T-helper 2 cell (primary cell): ENCODE results near the gene CHERP.

ENCODE experiments used
- DNase-seq, 5 experiments: peaks; one replicate each; pipeline versions ENCODE4 v3.0.0 to v3.0.0-alpha.2; 2012 to 2022
- total RNA-seq, 2 donors: gene quantifications; one replicate each; lab custom pipeline; 2026; lab: John Stamatoyannopoulos, UW

The CHERP gene, protein sequence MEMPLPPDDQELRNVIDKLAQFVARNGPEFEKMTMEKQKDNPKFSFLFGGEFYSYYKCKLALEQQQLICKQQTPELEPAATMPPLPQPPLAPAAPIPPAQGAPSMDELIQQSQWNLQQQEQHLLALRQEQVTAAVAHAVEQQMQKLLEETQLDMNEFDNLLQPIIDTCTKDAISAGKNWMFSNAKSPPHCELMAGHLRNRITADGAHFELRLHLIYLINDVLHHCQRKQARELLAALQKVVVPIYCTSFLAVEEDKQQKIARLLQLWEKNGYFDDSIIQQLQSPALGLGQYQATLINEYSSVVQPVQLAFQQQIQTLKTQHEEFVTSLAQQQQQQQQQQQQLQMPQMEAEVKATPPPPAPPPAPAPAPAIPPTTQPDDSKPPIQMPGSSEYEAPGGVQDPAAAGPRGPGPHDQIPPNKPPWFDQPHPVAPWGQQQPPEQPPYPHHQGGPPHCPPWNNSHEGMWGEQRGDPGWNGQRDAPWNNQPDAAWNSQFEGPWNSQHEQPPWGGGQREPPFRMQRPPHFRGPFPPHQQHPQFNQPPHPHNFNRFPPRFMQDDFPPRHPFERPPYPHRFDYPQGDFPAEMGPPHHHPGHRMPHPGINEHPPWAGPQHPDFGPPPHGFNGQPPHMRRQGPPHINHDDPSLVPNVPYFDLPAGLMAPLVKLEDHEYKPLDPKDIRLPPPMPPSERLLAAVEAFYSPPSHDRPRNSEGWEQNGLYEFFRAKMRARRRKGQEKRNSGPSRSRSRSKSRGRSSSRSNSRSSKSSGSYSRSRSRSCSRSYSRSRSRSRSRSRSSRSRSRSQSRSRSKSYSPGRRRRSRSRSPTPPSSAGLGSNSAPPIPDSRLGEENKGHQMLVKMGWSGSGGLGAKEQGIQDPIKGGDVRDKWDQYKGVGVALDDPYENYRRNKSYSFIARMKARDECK
- total RNA-seq = 28.7 to 53.3 reads per million in 2 donors

DNA sequence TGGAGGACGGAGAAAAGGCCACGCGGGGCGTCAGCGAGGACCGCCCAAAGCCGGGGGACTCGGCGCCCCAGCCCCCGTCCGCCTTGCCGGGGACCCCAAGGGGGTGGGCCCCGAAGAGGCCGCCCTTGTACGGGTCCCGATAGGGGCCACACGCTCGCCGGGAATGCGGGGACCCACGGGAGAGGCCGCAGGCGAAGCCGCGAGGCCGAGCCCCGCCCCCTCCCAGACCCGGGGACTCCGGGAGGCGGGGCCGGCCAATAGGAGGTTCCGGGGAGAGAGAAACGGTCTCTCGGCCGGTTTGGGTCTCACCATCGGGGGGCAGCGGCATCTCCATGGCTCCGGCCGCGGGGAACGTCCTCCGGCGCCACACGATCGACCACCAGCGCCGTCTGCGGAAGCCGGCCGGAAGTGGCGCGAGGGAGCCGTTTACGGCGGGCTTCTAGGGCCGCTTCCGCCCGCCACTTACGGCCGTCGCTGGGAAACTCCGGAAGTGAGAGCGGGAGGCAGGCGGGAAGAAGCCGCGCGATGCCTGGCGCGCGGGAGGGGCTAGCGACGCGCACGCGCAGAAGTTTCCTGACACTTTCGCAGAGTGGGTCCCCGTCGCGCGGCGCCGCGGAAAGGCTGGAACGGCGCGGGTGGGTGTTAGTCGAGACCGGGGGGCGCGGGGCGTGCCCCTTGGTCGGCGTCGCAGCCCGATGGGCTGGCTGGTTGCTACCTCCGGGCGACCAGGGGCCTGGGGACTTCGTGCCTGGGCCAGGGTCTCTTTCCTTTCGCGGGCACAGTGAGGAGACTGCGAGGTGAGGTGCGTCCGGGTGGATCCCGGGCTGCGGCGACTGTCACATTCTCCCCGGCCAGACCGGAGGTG, at the start of gene CHERP:
Gene CHERP (minus strand): TSS at position 393 of the 865 bp plus-strand sequence. CDS start 59 bp downstream, at position 334.
- peak; percentile 88 to 97 (median 92) for DNase-seq

DNA sequence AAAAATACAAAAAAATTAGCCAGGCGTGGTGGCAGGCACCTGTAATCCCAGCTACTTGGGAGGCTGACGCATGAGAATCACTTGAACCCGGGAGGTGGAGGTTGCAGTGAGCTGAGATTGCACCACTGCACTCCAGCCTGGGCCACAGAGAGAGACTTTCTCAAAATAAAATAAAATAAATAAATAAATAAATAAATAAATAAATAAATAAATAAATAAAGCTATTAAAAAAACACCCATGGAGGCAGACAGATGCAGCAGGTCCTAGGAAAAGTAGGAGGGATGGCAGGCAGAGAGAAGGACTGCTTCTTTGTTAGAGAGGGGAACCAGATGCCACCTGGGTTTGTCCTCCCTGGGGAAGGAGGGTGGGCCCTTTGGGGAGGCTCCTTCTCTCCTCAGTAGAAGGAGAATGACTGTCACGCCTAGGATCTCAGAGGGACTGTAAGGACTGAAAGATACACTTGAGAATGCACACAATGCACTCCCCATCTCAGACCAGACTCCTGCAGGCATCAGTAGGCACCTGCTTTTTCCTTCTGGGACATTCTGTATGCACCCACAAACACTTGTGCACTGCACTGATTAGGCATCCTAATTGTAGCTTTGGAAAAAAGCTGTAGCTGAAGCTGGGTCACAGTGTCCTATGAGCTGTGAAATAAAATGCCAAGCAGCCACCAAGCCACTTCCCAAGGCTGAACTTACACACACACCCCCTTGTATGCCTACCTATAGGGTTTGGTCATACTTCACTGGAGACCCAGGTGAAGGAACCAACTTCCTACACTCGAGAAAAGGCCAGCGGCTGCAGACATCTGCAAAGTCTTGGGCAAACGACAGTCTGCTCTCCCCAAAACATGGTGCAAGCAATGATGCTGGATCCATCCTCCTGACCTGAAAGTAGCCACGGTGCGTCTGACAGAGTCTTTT, 48.9 kb upstream of the CHERP start:
- DNase-seq = no peak

DNA sequence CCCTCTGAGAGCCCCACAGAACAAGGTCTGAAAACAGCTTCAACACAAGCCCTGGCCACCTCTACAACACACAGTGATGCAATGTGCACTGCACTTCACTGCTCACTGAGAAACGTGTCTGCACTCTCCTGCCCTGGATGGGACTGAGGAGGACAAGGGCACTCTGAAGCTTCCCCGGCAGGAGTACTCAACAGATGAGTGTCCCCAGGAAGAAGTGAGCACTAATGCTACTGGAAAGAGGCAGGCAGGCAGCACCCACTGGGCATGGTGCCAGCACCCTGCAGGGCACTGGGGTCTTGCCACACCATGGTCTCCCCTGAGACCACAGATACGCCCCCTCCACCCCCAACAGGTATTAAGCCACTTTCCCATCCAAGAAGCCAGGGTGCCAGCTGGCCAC, 47.7 kb upstream of the CHERP start:
- no peak for DNase-seq

DNA sequence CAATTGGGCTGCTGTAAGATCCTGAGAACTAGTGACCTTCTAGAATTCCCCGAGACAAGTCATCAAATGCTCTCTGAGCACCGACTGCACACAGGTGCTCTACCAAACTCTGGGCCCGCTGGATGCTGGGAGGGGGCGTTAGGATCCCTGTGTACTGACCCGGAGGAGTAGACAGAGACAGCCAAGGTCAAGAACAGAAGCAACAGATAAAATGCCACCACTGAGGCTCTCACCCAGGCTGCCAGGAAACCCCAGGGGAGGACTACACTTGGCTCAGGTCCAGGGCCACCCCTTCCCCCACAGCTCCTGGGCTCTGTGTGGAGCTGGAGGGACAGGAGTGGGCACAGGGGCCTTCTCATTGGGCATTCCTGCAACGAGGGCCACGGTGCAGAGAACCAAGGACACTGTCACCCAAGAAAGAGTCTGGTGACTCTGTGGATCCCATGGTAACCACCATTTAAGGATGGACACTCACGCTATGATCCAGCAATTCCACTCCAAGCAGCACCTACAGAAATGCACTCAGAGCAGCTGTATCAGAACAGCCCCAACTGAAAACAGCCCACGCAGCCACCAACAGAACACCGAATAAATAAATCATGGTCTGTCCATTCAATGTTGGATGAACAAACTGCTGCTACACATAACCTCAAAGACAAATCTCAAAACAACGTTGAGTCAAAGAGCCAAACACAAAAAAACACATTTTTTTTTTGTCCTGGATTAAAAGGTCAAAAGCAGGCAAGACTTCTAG, 46.8 kb upstream of the CHERP start:
- DNase-seq = no peak

DNA sequence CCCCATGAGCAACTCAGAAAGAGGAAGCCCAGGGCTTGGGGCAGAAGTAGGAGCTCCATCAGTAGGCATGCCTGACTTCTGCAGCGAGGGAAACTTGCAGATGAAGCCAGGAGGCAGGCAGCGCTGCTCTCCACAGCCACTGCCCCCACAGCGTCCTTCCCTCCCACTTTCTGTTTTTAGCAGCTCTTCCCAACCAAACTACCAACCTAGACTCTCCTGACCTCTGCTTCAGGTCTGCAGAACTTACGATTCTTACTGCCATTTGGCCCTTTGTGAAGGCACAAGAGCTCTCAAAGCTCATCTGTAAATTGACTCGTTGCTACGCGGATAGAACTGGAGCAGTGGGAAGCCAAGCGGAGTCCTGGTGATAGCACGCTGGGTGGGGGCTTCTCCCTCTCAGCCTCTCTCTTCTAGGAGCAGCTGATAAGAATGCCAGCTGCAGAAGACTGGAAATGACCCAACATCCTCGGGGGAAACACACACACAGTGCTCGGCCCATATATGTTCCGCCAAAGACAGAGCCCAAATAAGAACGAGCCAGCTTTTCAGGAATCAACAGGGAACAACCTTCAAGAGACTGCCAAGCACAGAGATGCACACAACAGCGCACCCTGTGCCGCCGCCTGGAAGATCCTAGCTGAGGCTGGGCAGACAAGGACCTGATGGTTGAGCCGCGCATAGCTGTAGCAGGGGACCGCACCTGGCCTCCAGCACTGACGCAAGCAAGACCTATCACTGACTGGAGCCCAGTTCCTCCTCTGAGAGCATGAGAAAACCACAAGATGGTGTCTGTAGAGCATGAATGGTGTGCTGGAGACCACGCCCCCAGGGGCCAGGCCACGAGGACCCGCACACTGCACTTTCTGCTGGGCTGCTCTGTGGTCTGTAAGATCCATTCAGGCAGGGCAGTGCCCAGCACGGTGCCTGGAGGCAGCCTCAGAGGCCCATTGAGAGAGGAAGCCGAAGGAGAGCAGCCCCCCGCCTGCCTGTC, 45.9 kb upstream of the CHERP start:
- DNase-seq = peak in 4 of 5 experiments; percentile 22 to 92 (median 74)

DNA sequence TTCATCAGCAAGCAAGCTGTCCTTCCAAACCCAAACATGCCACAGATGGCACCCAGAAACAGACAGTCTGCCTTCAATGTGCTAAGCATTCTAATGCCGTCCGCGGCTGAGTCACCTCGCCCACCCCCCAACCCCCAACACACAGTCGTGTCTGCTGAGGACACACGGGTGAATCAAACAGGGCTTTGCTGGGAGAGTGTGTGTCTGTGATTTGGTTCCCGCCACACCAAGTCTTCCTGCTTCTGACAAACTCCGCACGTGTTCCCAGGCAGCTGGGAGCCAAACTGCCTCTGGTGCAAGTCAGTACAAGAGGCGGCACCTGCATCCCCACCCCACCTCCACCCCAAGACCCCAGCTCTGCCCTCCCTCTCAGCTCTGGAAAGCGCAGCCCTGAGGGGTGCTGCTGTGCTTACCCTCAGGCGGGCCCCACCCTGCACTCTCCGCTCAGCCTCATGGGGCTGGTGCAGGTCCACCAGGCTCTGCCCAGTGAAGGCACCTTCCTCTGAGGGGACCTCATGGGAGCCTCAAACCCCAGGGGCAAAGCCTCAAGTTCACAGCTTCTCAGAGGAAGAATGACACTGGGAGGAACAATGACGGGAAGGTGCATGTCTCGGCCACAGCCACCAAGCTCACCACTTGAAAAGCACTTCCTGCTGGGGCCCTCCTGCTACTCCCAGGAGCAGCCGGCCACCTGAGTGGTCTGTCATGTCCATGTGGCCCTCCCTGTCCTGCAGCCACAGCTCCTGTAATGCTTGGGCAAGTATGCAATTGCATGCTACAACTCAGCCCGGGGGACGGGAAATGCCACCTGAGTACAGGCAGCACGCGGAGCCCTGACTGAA, 45.0 kb upstream of the CHERP start:
- DNase-seq = peak in 3 of 5 experiments; percentile 35 to 75 (median 73)

DNA sequence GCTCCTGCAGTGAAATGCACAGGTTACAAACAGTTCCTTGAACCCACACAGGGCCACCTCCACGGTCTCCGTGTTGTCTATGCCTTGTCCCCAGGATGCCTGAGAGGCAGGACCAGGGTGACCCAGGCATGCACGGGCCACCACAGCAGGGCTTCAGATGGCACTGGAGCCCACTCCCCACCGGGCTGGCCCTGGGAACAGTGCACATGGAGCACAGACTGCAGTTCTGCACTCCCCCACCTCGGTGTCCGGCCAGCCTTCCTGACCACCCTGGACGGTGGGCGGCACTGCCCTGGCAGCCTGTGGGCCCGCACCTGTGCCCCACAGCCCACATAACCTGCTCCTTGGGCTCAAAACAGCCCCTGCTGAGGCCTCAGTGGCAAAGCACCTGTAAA, 44.2 kb upstream of the CHERP start:
- DNase-seq = no peak

DNA sequence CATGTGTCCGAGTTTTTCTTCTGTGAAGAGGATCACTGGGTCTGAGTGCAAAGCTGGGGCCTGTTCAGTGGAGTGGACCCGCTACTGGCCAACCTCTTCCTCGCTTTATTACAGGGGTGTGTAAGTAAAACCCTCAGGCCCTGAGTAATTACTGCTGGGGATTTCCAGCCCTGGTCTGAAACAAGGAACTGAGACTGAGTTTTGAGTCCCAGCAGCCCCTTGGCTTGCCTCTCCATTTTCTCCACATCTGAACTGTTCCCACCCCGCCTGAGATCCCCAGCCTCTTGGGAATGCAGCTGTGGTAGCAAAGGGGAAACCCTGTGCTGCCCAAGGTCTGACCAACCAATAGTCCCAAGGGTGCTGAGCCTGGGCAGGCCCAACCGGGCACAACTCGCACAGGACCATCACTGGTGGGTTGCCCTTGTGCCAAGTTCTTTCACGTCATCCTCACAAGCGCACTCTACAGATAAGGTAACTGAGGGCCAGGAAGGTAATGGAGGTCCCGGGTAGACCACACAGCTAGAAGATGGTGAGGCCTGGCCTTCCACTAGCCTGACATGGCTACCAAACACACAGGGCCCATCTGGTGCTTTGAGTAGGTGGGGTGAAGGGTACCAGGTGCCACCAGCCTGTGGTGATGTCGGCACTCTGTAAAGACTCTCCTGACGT, 43.7 kb upstream of the CHERP start:
- peak in 1 of 5 experiments; percentile 68 for DNase-seq

DNA sequence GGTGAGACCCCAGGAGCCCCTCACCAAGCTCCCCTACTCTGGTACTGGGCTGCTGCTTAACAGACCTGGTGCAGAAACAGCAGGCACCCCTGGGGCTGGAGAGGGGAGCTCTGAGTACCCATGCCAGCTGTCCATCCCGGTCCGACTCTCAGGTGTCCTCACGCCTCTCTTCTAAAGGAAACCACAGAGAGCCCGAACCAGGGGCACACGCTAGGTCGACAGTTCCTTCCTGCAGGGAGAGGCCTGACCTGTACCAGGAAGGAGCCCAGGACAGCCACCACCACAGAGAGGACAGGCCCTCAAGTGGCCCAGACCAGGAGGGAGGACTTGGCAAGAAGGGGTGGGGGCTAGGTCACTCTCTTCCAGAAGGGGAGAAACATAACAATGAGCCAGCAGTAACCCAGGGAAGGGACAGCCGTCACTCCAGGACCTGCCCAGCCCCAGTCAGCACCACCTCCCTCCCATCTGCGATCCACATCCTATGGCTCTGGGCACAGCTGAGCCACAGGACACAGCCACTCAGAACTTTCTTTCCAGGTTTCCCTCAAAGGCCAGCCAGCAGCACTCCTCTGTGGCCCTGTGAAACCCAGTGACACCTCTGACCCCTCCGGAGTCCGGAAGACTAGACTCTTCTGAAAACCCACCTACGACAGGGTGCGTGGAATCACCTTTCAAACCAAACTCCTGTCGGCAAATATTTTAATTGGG, 43.0 kb upstream of the CHERP start:
- peak in 1 of 5 experiments; percentile 29 for DNase-seq

DNA sequence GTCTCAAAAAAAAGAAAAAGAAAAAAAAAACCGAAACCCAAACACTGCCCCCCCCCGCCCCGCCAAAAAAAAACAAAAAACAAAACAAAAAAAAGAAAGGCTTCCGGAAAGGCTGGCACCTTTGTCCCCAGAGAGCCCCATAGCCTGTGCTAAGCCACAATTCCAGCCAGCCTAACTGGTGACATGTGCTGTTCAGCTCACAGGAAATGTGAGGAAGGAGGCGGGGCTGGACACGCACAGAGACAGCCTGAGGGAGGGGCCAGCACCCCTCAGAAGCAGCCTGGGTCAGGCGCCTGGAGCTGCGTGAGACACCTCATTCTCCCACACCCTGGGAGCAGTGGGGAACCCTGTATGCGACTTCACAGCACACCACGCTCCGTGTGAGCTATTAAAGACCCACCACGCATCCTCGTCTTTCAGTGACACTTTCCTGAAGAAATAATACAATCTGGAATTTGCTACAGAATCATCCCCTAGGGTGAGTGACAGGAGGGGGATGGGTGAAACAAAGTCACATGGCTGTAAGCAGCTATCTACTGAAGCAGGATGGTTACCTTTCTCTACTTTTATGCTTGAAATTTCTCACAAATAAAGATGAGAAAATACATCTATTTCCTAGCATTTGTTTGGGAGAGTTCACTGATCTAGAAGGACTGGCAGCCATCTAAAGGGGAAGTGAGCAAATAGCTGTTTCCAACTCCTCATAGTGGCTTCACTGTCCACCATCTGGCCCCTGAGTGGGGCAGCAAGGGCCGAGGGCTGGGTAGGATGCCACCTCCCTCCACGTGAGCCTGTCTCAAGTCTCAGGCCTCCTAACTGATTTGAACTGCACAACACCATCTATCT, 42.2 kb upstream of the CHERP start:
- peak; percentile 71 to 98 (median 88) for DNase-seq

DNA sequence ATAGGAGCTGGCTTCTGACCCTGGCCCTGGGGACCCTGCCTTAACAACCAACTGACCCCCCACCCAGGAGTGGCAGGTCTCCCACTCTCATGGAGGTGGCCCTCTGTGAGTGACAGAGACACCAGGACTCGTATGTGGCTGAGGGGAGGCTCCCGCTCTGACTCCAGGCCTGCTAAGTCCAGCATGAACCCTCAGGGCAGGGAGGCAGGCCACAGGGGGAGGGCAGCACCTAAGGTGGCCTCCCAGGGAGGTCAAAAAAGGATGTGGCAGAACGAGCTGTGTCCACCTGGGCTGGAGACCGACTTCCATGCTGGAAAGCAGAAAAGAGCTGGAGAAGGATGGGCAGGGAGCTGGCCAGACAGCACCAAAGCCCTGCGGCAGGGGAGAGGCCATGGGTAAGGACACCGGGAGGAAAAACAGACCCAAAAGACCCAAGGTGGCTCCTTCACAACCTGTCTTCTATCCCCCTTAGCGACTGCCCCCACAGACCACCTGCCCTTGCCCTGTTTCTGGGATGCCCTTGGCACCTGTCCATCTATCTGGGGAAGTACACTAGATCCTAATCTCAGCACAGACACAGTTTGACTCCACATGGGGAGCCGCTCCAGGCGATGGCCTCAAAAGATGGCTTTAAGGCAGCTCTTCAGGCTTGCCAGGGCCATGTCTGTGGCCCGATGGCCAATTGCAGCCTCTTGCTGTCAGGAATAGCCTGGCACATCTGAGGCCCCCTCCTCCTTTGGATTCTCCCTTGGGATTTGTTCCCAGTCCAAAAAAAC, 40.4 kb upstream of the CHERP start:
- no peak for DNase-seq

DNA sequence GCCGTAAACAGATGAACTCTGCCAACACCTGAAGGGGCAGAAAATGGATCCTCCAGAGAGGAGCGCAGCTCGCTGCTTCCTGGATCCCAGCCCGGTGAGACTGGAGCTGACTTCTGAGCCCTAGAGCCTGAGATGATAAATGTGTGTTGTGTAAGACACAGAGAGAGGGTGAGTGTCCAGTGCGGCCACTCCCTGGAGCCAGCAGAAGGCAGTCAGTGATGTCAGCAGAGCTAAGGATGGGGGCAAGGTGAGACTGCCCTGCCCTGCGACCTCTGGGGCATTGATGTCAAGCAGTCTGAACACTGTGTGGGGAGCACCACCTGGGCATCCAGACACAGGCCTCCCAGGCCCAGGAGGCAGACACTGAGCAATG, 39.7 kb upstream of the CHERP start:
- no peak for DNase-seq

DNA sequence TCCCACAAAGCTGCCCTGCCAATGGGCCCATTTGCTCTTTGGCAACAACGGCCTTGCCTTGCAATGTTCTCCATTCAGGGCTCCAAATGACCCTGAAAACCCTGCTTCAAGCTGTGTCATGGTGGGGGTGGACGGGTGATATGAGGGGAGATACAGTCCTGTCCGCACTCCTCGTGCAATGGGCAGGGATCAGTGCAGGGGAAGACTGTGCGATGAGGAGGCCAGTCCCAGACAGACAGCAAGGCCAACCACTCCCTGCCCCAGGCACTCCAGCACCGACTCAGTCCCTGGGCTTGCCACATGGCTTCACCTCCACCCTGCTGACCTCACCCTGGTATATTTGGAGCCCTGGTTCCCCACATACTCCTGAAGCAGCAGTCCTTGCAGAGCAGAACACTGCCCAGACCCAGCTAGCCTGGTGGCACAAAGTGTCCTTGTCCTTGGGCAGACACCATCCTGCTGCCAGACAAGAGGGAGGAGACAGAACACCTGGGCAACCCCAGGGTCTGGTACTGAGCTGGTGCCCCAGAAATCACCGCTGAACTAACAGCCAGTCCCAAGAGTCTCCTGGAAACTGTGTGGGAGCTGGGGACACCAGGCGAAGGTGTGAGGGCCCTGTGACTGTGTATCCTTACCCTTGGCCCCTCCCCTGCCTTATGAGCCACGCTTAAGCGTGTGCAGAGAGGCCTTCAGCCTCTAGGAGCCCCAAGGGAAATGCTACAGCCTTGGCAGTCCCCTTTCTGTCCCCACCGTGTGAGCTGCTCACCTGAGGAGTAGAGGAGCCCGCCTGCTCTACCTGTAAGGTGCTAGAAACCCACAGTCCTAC, 39.1 kb upstream of the CHERP start:
- no peak for DNase-seq

DNA sequence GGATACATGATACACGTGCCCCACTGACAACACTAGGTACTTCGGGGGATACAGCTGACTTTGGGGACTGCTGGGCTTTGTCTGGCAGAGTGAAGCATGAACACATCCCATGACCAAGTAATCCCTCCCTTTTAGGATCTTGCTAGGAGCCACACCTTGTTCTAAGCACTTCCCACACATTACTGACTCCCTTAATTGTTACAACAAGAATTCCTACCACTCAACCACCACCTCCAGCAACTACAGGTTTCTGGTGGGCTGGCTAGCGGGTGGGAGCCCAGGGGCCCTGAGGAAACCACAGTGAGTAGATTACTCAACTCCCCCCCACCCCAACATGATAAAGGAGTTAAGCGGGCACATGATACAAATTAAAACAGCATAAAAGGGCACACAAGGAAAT, 37.1 kb upstream of the CHERP start:
- no peak for DNase-seq
